GM19238 (cell line): ENCODE data around the gene DCC.

Source experiments
- DNase-seq: peaks from one replicate; pipeline ENCODE4 v3.0.0; 2011; ENCODE audit warnings: low spot score; ENCODE audit not compliant: insufficient read length

DCC gene

DNA sequence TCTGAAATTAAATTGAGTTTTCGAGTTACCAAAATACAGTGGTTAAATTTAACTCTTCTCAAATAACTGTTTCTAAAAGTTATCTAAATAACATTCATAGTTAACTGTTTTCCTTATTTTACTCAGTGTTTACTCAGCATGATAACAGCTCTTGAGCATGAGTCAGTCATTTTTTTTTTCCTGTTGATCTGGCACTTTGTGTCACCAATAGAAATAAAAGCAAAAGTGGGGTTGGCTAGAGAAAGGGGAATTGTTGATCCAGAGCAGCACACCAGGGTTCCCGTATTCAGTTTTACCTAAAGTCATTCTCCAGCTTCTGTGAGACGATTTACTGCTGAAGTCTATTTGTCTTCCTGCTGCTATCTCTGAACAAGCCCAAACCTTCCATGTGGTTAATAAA, 851.6 kb downstream of the DCC start:
- no peak for DNase-seq

GRCh38 chr18:53193870-53194269, 853.9 kb downstream of the DCC start:
- DNase-seq = no peak

- no peak for DNase-seq
These were observed 879.9 kb downstream of the DCC start for GRCh38 chr18:53219853-53220252.

DNA sequence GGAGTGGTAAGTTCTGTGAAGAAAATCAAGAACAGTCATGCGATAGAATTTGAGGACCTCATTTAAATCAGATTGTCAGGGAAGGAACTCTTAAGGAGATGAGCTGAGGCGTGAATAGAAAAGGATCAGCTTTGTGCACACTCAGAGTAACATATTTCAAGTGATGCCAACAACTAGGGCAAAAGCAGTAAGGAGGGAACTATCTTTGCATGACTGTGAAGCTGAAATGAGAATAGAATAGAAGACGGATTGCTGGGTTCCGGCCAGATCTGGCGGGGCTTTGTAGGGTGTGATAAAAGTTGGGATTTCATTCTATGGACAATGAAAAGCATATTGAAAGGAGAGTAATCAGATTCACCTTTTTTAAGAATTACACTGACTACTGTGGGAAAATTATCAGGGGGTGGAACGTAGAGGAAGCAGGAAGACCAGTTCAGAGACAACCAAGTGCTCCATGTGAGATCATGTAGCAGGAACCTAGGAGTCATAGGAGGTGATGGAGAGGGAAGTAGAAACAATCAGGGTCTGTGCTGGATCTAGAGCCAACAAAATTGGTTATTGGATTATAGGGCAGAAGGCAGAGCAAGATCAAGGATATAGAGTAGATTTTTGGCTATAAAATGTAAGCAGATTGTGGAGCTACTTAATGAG, 884.3 kb downstream of the DCC start:
- no peak for DNase-seq

DNA sequence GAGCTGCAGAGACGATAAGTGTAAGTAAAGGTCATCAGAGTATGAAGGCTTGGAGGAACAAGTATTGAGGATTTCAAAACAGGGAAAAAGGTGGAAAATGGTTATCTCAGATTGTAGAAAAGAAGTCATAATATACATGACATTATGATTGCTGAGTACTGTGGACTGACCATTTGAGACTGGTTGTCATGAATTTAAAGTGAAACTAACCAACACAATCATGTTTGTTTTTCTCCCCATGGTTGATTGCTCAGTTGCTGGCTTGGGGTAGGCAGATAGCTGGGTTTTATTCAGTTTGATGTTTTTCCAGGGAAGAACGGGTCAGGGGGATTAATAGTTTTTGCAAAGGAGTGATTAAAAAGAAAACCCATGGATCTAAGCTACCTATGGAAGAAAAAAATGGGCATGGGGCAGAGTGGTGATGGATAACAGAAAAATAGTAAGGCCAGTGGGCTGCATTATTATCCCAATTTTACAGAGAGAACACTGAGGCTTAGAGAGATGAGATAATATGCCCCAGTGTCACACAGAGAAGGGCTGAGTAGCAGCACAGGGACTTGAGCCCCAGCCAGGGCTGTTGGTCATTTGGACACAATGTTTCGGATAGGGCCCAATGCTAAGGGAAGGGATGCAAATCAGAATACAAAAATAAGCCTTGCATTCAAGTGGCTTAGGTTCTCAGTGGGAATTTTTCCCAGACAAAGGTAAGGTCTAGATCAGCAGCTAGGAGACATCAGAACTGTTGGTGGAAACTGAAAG, 885.7 kb downstream of the DCC start:
- no peak for DNase-seq

DNA sequence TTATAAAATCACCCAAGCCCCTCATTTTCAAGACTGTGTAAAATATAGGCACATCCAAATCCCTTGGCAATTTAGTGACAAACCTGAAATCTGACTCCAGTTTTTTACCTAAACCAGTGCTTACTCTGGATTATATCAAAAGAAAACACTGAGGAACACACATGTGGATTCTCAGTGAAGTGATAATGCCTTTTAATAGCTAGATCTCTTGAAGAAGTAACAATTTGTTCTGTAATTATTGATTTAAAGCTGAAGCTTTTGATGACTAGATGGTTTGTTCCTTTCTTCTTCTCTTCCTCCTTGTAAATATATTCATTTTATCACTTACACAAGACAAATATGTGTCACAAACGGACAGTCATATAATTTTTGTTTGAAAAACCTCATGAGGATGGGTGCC, 894.6 kb downstream of the DCC start:
- DNase-seq = no peak

- DNase-seq = no peak
These were observed 901.2 kb downstream of the DCC start for GRCh38 chr18:53241161-53241560.

- no peak for DNase-seq
These were observed 913.8 kb downstream of the DCC start for GRCh38 chr18:53253789-53254188.

GRCh38 chr18:53254265-53254664, 914.3 kb downstream of the DCC start:
- no peak for DNase-seq

DNA sequence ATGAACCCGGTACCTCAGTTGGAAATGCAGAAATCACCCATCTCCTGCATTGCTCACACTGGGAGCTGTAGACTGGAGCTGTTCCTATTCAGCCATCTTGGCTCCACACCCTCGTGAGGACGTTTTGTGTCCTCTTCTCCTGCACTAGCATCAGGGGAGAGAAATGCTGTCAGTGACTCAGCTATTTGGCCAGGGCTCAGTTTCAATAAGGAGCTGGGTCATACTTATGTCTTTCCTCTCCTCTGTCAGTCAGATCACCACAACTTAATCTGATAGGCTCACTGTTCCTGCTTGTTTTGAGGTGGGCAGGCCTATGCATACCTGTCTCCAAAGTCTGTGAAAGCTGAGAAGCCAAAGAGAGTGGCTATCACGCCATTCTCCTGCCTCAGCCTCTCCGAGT, 921.2 kb downstream of the DCC start:
- DNase-seq = no peak

DNA sequence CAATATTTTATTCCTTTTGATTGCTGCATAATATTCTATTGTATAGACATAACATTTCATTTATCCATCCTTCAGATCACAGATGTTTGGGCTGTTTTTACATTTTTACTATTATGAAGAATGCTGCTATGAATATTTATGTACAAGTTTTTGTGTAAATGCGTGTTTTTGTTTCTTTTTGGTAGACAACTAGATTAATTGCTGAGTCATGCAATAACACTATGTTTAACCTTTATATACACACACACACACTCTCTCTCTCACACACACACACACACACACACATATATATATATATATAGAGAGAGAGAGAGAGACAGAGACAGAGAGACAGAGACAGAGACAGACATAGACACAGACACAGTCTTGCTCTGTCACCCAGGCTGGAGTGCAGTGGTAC, 926.9 kb downstream of the DCC start:
- no peak for DNase-seq

- DNase-seq = no peak
These were observed 928.5 kb downstream of the DCC start for GRCh38 chr18:53268455-53268854.

GRCh38 chr18:53281406-53281805, 941.4 kb downstream of the DCC start:
- no peak for DNase-seq

DNA sequence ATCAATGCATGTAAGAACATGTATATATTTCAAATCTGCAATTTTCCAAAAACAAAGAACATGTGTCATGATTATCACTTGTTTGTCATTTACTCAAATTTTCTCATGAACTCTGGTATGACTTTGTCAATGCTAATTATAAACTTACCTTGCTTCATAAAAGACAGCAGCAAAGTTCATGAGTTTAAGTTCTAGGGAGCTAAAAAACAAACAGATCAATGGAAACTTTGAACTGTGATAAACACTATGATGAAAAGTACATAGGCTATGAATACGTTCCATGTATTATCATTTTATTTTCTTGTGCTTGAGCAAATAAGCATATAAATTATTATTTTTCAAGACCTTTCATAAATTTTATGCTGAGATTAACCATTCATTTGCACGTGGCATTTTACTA, 943.7 kb downstream of the DCC start:
- no peak for DNase-seq

DNA sequence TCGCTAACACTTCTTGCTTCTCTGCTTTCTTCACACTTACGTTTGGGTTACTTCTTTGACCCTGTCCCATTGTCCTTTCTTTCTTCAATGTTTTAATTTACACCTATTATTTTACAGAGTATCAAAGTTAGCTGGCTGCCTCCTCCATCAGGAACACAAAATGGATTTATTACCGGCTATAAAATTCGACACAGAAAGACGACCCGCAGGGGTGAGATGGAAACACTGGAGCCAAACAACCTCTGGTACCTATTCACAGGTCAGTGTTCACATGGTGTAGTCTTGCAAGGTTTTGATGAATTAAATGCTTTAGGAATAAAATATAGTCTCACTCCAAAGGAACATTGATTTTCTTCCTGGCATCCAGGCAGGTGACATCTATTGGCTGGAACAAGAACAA, 965.5 kb downstream of the DCC start:
- DNase-seq = no peak

- no peak for DNase-seq
These were observed 979.6 kb downstream of the DCC start for GRCh38 chr18:53319628-53320027.

DNA sequence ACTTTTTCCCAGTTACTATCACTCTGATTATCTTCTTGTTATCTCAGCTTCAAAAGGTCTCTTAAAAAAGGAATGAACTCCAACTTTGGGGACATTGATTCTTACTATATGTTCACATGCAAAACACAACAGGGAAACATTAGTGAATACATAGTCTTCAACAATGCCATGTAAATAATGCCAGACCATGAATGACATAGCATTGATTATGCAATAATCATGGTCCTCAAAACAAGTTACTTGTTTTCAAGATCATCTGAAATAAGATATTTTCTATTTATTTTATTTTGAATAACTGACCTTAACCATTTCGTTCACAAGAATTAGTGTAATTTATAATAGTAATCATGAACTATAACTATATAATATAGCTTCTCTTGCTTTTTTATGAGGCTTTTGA, 982.2 kb downstream of the DCC start:
- no peak for DNase-seq

- DNase-seq = no peak
These were observed 984.4 kb downstream of the DCC start for GRCh38 chr18:53324353-53324752.

GRCh38 chr18:53360501-53361443, 1020.8 kb downstream of the DCC start:
- no peak for DNase-seq

- no peak for DNase-seq
These were observed 1035.6 kb downstream of the DCC start for GRCh38 chr18:53375621-53376020.

GRCh38 chr18:53380063-53380639, 1040.2 kb downstream of the DCC start:
- no peak for DNase-seq

DNA sequence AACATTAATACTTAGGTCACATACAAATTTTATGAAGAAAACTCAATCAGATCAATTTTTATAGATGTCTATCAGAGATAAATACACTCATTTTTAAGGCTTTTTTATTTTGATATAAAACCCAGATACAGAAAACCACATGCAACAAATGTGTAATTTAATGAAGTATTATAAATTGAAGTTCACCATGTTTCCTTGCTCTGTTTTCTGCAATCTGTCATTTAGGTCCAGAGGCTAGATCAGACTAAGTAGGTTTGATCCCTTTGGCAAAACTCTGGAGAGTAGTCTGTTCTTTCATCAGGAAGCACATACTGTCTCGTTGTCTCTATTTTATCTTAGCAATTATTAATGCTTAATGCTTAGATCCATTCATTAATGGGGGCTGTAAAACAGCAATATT, 1042.9 kb downstream of the DCC start:
- DNase-seq = no peak
